ENCODE results near the gene CNN3.
"Not testable (repeated sequence)": the region's sequence is repeated elsewhere in the genome, so short reads cannot be mapped to it uniquely, and the experiment has no call there.

Gene CNN3

DNA sequence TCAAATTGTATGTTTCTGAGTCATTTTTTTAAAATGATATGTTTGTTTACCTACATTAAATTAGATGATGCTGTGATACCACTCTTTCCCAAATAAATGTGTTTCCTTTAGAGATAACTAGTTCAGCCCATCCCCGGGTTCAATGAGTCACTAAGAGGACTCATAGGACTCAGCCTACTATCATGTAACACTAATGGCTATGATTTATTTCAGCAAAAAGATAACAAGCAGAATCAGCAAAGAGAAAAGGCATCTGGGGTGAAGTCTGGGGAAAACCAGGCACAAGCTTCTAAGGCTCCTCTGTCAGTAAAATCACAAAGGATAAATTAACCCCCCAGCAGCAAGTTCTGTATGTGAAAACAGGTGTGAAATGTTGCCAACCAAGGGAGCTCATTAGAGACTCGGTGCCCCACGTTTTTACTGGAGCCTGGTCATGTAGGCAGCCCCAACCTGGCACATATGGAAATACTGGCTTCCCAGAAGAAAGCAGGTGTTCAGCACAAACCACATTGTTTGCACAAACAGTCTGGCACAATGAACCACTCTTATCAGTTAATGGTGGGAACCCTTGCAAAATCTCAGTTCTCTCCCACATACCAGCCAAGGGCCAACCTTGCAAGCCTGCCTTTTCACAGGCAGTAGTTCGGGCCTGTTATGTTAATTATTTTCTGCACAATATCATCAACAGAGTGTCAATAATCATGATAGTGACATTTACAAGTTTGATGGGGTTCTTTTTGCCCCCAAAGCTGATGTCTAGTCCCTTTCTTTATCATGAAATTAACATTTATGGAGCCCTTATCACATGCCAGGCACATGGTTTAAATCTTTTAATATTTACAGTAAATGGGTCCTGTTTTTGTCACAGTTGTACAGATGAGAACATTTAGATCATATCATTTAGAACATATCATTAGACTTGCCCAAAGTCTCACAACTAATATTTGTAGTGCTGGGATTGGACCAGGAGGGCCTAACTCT, 23.1 kb upstream of the CNN3 start:
- no peak for DNase-seq (ENCODE audit: low spot score)

DNA sequence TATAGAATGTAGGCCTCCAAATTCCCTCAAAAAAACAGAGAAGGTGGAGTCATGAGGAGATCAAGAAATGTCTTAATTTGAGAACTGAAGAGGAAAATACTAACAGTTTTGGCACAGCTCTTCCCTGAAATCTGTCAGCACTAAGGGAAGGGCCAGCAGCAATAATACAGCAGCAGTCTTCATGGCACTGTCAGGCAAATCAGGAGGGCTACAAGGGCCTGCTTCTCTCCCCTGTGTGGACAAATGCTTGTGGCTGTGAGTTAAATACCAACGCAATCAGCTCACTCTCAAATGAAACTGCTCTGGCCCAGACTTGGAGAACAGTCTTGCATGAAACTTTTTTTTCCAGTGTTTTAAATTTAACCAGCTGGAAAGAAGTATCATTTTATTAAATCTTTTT, 20.5 kb upstream of the CNN3 start:
- DNase-seq (ENCODE audit: low spot score): no peak

DNA sequence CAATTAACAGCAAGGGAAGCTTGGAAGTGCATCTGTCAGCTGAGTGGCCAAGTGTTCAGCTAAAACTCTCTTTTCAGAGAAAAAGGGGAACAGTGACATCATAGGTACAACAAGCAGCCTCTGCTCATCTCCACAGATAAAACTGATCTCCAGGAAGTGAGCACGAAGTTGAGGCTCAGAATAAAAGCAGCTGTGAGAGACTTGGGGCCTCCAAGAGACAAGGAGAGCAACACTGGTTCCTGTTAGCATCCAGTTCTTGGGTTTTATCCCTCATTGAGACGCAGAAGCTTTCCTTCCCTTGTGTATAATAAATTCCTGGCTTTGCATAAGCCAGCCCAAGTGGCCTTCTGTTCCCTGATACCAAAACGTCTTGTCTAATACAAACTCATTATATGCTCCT, 20.0 kb upstream of the CNN3 start:
- DNase-seq (ENCODE audit: low spot score): no peak

GRCh38 chr1:94942171-94943128, 15.5 kb upstream of the CNN3 start:
- DNase-seq (ENCODE audit: low spot score): no peak

DNA sequence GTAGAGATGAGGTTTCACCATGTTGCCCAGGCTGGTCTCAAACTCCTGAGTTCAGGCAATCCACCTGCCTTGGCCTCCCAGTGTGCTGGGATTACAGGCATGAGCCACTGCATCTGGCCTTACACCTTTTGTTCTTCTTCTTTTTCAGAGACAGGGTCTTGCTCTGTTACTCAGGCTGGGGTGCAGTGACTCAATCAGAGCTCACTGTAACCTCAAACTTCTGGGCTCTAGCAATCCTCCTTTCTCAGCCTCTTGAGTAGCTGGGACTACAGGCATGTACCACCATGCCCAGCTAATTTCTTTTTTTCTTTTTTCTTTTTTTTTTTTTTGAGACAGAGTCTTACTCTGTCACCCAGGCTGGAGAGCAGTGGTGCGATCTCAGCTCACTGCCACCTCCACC, 14.6 kb upstream of the CNN3 start:
- not testable (repeated sequence) for DNase-seq (ENCODE audit: low spot score)

DNA sequence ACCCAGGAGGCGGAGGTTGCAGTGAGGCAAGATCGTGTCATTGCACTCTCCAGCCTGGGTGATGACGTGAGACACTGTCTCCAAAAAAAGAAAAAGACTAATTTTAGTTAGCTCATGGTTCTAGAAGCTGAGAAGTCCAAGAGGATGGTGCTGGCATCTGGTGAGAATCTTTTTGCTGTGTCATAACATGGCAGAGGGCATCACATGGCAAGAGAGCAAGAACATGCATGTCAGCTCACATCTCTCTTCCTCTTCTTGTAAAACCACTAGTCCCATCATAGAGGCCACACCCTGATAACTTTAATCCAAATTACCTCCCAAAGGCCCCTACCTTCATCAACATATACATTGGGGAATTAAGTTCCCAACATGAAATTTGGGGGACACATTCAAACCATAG, 13.8 kb upstream of the CNN3 start:
- DNase-seq (ENCODE audit: low spot score): no peak

GRCh38 chr1:94937820-94938219, 10.9 kb upstream of the CNN3 start:
- DNase-seq (ENCODE audit: low spot score): no peak

- DNase-seq (ENCODE audit: low spot score): no peak
Observed at GRCh38 chr1:94936861-94937620, 10.1 kb upstream of the CNN3 start.

DNA sequence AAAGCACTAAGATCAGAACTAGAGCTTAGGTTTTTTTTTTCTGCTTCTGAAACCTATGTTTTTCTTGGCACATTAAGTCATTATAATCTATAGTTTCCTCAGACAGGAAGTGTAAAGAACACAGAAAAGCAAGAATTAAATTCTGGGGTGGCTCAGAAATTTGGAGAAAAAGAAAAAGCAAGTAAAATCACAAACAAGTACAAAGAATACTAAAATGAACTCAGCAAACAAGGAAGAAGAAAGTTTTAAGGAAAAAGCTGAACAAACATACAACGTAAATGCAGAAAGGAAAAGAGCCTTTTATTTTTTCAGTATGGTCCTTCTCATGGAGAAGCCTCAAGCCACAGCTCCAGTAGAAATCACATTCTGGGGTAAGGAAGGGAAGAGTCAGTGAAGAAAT, 8.6 kb upstream of the CNN3 start:
- no peak for DNase-seq (ENCODE audit: low spot score)

GRCh38 chr1:94935034-94935433, 8.1 kb upstream of the CNN3 start:
- DNase-seq (ENCODE audit: low spot score): no peak

GRCh38 chr1:94934551-94934950, 7.6 kb upstream of the CNN3 start:
- DNase-seq (ENCODE audit: low spot score): no peak

- DNase-seq (ENCODE audit: low spot score): no peak
Observed at GRCh38 chr1:94931254-94931841, 4.4 kb upstream of the CNN3 start.

DNA sequence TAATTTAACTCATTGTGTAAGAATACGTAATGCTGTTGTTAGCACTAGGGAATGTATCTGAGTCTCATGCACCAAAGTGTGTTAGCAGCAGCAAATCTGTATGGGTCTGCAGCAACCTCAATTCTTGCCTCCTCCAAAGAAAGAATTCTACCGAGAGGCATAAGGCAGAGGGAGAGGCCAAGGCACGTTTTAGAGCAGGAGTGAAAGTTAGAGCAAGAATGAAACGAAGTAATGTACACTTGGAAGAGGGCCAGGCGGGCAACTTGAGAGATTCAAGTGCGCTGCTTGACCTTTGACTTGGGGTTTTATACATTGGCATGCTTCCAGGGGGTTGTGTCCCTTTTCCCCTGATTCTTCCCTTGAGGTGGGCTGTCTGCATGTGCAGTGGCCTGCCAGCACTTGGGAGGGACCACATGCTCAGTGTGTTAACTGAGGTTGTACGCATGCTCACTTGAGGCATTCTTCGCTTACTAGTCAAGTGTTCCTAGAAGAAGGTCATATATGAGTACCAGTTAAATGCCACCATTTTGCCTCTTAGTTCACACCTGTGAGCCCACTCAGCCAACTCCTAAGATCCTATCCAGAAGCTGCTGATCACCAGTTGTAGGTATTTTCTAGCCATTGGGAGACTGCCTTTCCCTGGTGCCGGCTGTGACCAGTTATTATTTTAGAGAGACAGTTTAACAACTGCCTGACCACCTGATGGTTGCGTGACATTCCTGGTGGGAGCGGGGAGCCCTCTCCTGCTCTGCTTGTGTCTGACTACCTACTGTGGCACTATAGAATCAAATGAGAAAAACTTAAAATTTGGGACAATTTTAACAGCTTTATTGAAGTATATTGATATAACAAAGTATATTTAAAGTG, 2.7 kb upstream of the CNN3 start:
- DNase-seq (ENCODE audit: low spot score): no peak

DNA sequence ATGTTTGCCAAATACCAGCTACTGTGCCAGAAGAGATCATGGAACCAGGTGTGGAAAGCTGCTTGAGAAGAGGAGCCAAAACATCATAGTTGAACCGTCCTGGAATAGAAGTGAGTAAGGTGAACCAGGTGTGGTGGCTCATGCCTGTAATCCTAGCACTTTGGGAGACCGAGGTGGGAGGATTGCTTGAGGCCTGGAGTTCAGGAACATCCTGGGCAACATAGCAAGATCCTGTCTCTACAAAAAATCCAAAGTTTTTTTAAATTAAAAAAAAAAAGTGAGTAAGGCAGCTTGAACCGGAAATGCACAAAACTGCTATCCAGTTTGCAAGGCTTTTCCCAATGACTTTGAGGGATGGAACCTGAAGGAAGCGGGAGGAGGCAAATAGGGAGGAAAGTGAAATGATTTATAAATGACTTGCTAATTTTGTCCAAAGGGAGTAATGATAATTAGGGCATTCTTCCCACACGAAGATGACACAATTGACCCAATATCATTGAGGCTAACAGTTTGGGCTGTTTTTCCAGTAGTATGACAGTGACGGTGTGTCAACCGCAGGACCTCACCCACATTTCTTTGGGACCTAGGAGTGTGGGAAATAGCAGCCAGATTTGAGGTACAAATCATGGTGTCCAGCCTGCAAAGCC, 1.5 kb upstream of the CNN3 start:
- no peak for DNase-seq (ENCODE audit: low spot score)

DNA sequence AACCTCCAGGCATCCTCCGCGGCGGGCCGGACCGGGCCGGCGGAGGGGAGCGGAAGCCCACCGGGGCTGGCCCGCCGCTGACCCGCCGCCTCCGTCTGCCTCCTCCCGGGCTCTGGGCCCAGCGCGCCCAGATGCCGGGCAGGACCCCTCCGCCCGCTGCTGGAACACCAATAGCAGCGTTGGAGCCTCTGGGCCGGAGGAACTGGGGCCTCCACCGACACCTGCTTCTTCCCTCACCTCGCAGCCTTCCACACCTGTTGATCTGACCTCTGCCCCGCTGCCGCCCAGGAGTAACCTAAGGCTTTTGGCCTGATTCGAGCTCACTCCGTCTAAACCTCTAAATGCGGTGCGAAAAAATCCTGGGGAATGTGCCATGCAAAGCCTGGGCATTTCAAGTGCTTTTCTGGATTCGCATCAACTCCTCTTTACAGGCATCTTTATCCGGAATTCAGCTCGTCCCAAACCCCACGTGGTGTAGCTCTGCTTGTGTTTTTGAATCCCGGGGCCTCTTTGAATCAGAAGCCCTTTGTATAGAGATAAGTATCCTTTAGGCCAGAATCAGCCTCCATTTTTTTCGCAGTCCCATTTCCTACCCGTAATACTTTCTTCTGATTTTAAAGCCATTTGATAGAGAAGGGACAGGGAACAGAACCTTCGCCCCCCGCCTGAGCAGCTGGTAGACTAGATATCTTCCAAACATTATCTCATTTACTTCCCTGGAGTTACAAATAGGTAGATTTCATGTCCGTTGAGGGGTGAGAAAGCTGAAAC, 680 bp upstream of the CNN3 start:
- no peak for DNase-seq (ENCODE audit: low spot score)

GRCh38 chr1:94926126-94926914, 590 bp downstream of the CNN3 start:
- DNase-seq (ENCODE audit: low spot score): no peak

DNA sequence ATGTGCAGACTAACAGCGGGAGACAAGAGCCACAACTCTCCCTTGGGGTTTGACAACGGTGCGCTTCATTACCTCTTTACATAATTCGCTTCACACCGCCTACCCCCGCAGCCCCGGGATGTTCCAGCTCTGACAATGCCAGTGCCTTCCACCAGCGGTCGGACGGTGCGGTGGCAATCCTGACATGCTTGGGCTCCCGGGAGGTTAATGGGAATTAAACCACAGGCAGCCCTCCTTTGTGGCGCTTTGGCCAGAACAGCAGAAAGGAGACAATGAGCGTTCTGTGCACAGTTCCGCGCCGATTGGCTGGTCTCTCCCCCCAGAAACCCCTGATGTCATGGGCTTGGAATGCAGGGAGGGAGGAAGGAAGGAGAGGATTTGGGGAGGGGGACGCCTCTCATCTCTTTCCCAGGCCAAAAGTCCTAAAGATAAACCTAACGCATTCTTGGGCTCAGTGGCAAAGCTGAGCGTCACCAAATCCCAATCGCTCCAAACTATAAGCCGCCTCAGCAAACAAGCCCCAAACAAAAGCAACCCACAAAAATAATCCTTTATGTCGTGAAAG, 1.3 kb downstream of the CNN3 start:
- no peak for DNase-seq (ENCODE audit: low spot score)

DNA sequence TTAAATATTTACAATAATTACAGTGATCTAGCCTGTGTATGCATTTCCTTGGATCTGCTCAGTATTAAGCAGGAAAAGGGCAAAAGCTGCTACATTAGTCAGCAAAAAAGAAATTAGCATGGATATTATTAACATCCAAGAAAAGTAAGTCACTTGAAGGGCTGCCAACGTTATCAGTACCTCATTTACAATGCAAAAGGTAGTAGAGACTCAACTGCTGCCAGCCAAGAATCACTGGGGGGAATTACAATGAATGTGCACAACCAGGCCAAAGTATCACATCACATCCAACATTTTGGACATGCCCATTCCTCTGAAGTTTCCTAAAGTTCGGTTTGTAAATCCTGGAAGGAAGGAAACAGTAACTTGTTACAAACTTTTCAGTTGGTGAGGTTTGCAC, 1.9 kb downstream of the CNN3 start:
- DNase-seq (ENCODE audit: low spot score): no peak
